ENCODE measurements around the gene UVRAG. TPM values are rescaled to one million over a fixed set of nuclear protein-coding genes. Genes with fewer than 3 reads are reported as not detected.

The UVRAG gene
- total and polyA plus RNA-seq, 2 donors (not counting 1 experiment from before 2014, with no cell fraction given): 37.7 to 94.1 TPM

DNA sequence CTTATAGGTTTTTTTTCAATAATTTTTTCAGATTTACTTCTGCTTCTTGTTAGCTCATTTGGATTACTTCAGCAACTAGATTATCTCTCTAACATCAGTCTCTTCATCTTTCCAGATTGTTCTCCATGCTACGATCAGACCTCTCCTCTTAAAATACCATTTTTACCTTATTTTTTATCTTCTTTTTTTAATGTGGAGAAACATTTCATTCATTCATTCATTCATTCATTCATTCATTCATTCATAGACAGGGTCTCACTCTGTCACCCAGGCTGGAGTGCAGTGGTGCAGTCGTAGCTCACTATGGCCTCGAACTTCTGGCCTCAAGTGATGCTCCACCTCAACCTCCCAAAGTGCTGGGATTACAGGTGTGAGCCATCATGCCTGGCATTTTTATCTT is 189.4 kb downstream of the UVRAG start:
- DNase-seq (no peak), ATAC-seq (ENCODE audit: low read depth) (no peak)
- CTCF ChIA-PET: no interaction called here
- H3K9ac ChIP-seq (ENCODE audit: low read length): no peak overlapping the region
- POLR2A ChIA-PET: no interaction called here
- H3K4me3 ChIP-seq (ENCODE audit: control extremely low read depth in 1 of 5, extremely low read depth in 1 of 5, insufficient read depth in 1 of 5, low read depth in 2 of 5, low read length in 4 of 5): no peak overlapping the region
- no peak overlapping the region for H3K27ac Mint-ChIP-seq
- no peaks in the 10 kb centered on the region for H3K27me3 ChIP-seq (replicated peaks in 1 of 4; ENCODE audit: control extremely low read depth in 1 of 4, control insufficient read depth in 3 of 4, insufficient read depth in 4 of 4, low read length in 3 of 4)
- peaks cover 11% of the 10 kb centered on the region for H3K79me2 ChIP-seq (ENCODE audit: control insufficient read depth, insufficient read depth, low read length)
- no peaks in the 10 kb centered on the region for H3K4me1 Mint-ChIP-seq
- H3K27ac ChIP-seq (ENCODE audit: low read length in 2 of 2): no peak overlapping the region
- H3K27me3 Mint-ChIP-seq: no peaks in the 10 kb centered on the region
- peaks cover 3% of the 10 kb centered on the region for H3K9me3 Mint-ChIP-seq (ENCODE audit: insufficient read depth)
- no peaks in the 10 kb centered on the region for H4K20me1 ChIP-seq (ENCODE audit: control insufficient read depth, insufficient read depth, low read length, poor library complexity, severe bottlenecking)
- TF ChIP-seq EZH2 (IDR thresholded peaks at IDR 0.05; ENCODE audit: borderline replicate concordance, insufficient read depth, low read depth, low read length, poor library complexity, severe bottlenecking): no peak
- no peak overlapping the region for H3K4me2 ChIP-seq (replicated peaks; ENCODE audit: low read depth, low read length, poor library complexity, severe bottlenecking)
- H3K4me3 Mint-ChIP-seq: no peak overlapping the region
- peaks cover 14 to 79% of the 10 kb centered on the region in 2 experiments for H3K36me3 ChIP-seq (replicated peaks in 1 of 2; ENCODE audit: control extremely low read depth in 1 of 2, control insufficient read depth in 1 of 2, extremely low read depth in 1 of 2, insufficient read depth in 2 of 2, low read length in 1 of 2)
- peaks cover 5 to 11% (median 8%) of the 10 kb centered on the region in 3 donors for H3K9me3 ChIP-seq (ENCODE audit: control extremely low read depth in 1 of 3, control insufficient read depth in 2 of 3, insufficient read depth in 1 of 3, low read length in 2 of 3)
- H2AFZ ChIP-seq (ENCODE audit: insufficient read depth, low read depth, low read length, poor library complexity, severe bottlenecking): no peak overlapping the region
- H3K4me1 ChIP-seq (ENCODE audit: control insufficient read depth in 2 of 2, insufficient read depth in 2 of 2, low read length in 2 of 2): no peaks in the 10 kb centered on the region
- WGBS (ENCODE audit: insufficient coverage): no CpG with 5 or more reads among the region's 3 CpGs
- intact Hi-C loops (cut with micrococcal nuclease): no loop called here

DNA sequence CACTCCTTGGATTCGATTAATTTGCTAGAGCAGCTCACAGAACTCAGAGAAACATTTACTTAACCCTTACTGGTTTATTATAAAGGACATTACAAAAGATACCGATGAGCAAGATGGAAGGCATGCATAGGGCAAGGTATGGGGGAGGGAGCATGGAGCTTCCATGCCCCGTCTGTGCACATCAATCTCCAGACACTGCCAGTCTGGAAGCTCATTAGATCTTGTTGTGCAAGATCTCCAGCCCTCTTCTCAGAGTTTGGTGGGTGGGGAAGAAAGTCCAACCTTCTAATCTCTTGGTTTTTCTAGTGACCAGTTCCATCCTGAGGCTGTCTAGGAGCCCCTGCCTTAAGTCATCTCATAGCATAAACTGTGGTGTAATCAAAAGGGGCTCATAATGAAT is 190.7 kb downstream of the UVRAG start:
- H3K27ac ChIP-seq (ENCODE audit: low read length in 2 of 2): no peak overlapping the region
- Mint-ChIP-seq H3K4me3 (no peak overlapping the region), H3K4me1 (no peaks in the 10 kb centered on the region), H3K27ac (no peak overlapping the region), H3K9me3 (ENCODE audit: insufficient read depth) (peaks cover 3% of the 10 kb centered on the region), H3K27me3 (no peaks in the 10 kb centered on the region)
- ATAC-seq (ENCODE audit: low read depth): no peak
- peaks cover 16 to 88% of the 10 kb centered on the region in 2 experiments for H3K36me3 ChIP-seq (replicated peaks in 1 of 2; ENCODE audit: control extremely low read depth in 1 of 2, control insufficient read depth in 1 of 2, extremely low read depth in 1 of 2, insufficient read depth in 2 of 2, low read length in 1 of 2)
- no peak overlapping the region for H3K9ac ChIP-seq (ENCODE audit: low read length)
- H3K4me1 ChIP-seq (ENCODE audit: control insufficient read depth in 2 of 2, insufficient read depth in 2 of 2, low read length in 2 of 2): no peaks in the 10 kb centered on the region
- no peak overlapping the region for H3K4me2 ChIP-seq (replicated peaks; ENCODE audit: low read depth, low read length, poor library complexity, severe bottlenecking)
- ChIA-PET POLR2A (no interaction called here), CTCF (interaction anchor here (0.7 kb wide), 1 partner anchor 108 kb away, joined by 3 read pairs; no protein-coding TSS in a partner anchor)
- TF ChIP-seq, protein P1, sequence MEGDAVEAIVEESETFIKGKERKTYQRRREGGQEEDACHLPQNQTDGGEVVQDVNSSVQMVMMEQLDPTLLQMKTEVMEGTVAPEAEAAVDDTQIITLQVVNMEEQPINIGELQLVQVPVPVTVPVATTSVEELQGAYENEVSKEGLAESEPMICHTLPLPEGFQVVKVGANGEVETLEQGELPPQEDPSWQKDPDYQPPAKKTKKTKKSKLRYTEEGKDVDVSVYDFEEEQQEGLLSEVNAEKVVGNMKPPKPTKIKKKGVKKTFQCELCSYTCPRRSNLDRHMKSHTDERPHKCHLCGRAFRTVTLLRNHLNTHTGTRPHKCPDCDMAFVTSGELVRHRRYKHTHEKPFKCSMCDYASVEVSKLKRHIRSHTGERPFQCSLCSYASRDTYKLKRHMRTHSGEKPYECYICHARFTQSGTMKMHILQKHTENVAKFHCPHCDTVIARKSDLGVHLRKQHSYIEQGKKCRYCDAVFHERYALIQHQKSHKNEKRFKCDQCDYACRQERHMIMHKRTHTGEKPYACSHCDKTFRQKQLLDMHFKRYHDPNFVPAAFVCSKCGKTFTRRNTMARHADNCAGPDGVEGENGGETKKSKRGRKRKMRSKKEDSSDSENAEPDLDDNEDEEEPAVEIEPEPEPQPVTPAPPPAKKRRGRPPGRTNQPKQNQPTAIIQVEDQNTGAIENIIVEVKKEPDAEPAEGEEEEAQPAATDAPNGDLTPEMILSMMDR (IDR thresholded peaks at IDR 0.05): no peak
- peaks cover 6% of the 10 kb centered on the region for H3K79me2 ChIP-seq (ENCODE audit: control insufficient read depth, insufficient read depth, low read length)
- peaks cover 6% of the 10 kb centered on the region for H4K20me1 ChIP-seq (ENCODE audit: control insufficient read depth, insufficient read depth, low read length, poor library complexity, severe bottlenecking)
- H2AFZ ChIP-seq (ENCODE audit: insufficient read depth, low read depth, low read length, poor library complexity, severe bottlenecking): no peak overlapping the region
- 100% methylated on average over 1 of the region's 3 CpGs for WGBS (ENCODE audit: insufficient coverage)
- H3K27me3 ChIP-seq (replicated peaks in 1 of 4; ENCODE audit: control extremely low read depth in 1 of 4, control insufficient read depth in 3 of 4, insufficient read depth in 4 of 4, low read length in 3 of 4): no peaks in the 10 kb centered on the region
- no peak for DNase-seq
- H3K9me3 ChIP-seq (ENCODE audit: control extremely low read depth in 1 of 3, control insufficient read depth in 2 of 3, insufficient read depth in 1 of 3, low read length in 2 of 3): peaks cover 0 to 6% (median 2%) of the 10 kb centered on the region in 3 donors
- no peak overlapping the region for H3K4me3 ChIP-seq (ENCODE audit: control extremely low read depth in 1 of 5, extremely low read depth in 1 of 5, insufficient read depth in 1 of 5, low read depth in 2 of 5, low read length in 4 of 5)
- intact Hi-C loops (cut with micrococcal nuclease): no loop called here
